Measurements from ENCODE around the gene CSNK2B.

The CSNK2B gene

GRCh38 chr6:31639043-31639442 is 26.8 kb upstream of the CSNK2B start:
- DNase-seq, result no peak

- DNase-seq, result peak in 1 of 2 donors; percentile 42
These were observed 26.4 kb upstream of the CSNK2B start for GRCh38 chr6:31639449-31639861.

GRCh38 chr6:31640612-31641011 is 25.3 kb upstream of the CSNK2B start:
- DNase-seq, result no peak

- DNase-seq, result no peak
These were observed 24.5 kb upstream of the CSNK2B start for GRCh38 chr6:31641370-31641769.

GRCh38 chr6:31642798-31643570 is 22.9 kb upstream of the CSNK2B start:
- DNase-seq, result no peak

GRCh38 chr6:31643818-31644454 is 21.9 kb upstream of the CSNK2B start:
- no peak for DNase-seq

- DNase-seq, result no peak
These were observed 20.6 kb upstream of the CSNK2B start for GRCh38 chr6:31645325-31645724.

GRCh38 chr6:31651602-31652191 is 14.2 kb upstream of the CSNK2B start:
- no peak for DNase-seq

GRCh38 chr6:31652925-31653724 is 12.8 kb upstream of the CSNK2B start:
- peak; percentile 83 to 87 for DNase-seq

GRCh38 chr6:31654574-31655348 is 11.1 kb upstream of the CSNK2B start:
- DNase-seq, result no peak

GRCh38 chr6:31655349-31656237 is 10.3 kb upstream of the CSNK2B start, which contains the start of gene APOM:
Gene APOM (plus strand): TSS chr6:31655894. CDS start chr6:31655967, 73 bp downstream.
- no peak for DNase-seq

GRCh38 chr6:31657406-31658157 is 8.3 kb upstream of the CSNK2B start:
- DNase-seq, result no peak

GRCh38 chr6:31658158-31658688 is 7.7 kb upstream of the CSNK2B start:
- no peak for DNase-seq

GRCh38 chr6:31658983-31659648 is 6.8 kb upstream of the CSNK2B start:
- no peak for DNase-seq

- peak; percentile 46 to 57 for DNase-seq
These were observed 6.1 kb upstream of the CSNK2B start for GRCh38 chr6:31659649-31660380.

GRCh38 chr6:31660381-31661261 is 5.3 kb upstream of the CSNK2B start, which contains the start of gene C6orf47:
Gene C6orf47 (minus strand): TSS chr6:31660778. CDS start chr6:31659947, 831 bp downstream.
- peak; percentile 78 to 87 for DNase-seq

- no peak for DNase-seq
These were observed 4.4 kb upstream of the CSNK2B start for GRCh38 chr6:31661262-31662123.
